ENCODE measurements around the gene FHIP1A. TPM values are rescaled to one million over a fixed set of nuclear protein-coding genes. Genes with fewer than 3 reads are reported as not detected.
A peak's percentile ranks its signal among the peaks of the same experiment; 100 is the strongest.

Gene FHIP1A
- total RNA-seq, 1 experiment from 2014 or later = 14.8 TPM

GRCh38 chr4:151418856-151419255 is 9.9 kb downstream of the FHIP1A start:
- Histone ChIP-seq H3K9me2 (ENCODE audit: insufficient read depth) (no peaks in the 10 kb centered on the region), H4K20me1 (ENCODE audit: insufficient read depth) (no peaks in the 10 kb centered on the region), H3K27me3 (ENCODE audit: insufficient read depth, low read length) (no peaks in the 10 kb centered on the region), H3K9me3 (ENCODE audit: control insufficient read depth in 1 of 2, insufficient read depth in 1 of 2, low read depth in 1 of 2, low read length in 2 of 2) (no peaks in the 10 kb centered on the region), H3K4me1 (ENCODE audit: control insufficient read depth in 1 of 2, insufficient read depth in 2 of 2, low read length in 2 of 2) (peaks cover 16 to 42% of the 10 kb centered on the region in 2 experiments), H2AFZ (ENCODE audit: low read depth, low read length, poor library complexity, severe bottlenecking) (no peak overlapping the region), H3K36me3 (ENCODE audit: control insufficient read depth in 1 of 2, insufficient read depth in 2 of 2, low read length in 2 of 2) (no peaks in the 10 kb centered on the region), H3K4me2 (ENCODE audit: low read length) (peak overlapping the region; percentile 49; the same call in 1 of the 2 replicates), H3K79me2 (ENCODE audit: insufficient read depth, low read length) (peaks cover 3% of the 10 kb centered on the region; the same call in 1 of the 2 replicates), H3K4me3 (replicated peaks in 1 of 2; ENCODE audit: low read depth in 1 of 2, low read length in 2 of 2) (no peak overlapping the region), H3K27ac (ENCODE audit: low read depth, low read length) (no peak overlapping the region), H3K9ac (ENCODE audit: low read length) (no peak overlapping the region)
- BruUV-seq (replicated peaks) = no TSS peak
- TF ChIP-seq ZFX (IDR thresholded peaks at IDR 0.05) (no peak), RAD21 (IDR thresholded peaks at IDR 0.05; ENCODE audit: low read depth) (no peak), YY1 (IDR thresholded peaks at IDR 0.05; ENCODE audit: extremely low read depth, insufficient replicate concordance, low read depth, low read length) (no peak), EZH2phosphoT487 (IDR thresholded peaks at IDR 0.05; ENCODE audit: borderline replicate concordance) (no peak), EZH2 (IDR thresholded peaks at IDR 0.05) (no peak)
- TF ChIP-seq, protein P1, sequence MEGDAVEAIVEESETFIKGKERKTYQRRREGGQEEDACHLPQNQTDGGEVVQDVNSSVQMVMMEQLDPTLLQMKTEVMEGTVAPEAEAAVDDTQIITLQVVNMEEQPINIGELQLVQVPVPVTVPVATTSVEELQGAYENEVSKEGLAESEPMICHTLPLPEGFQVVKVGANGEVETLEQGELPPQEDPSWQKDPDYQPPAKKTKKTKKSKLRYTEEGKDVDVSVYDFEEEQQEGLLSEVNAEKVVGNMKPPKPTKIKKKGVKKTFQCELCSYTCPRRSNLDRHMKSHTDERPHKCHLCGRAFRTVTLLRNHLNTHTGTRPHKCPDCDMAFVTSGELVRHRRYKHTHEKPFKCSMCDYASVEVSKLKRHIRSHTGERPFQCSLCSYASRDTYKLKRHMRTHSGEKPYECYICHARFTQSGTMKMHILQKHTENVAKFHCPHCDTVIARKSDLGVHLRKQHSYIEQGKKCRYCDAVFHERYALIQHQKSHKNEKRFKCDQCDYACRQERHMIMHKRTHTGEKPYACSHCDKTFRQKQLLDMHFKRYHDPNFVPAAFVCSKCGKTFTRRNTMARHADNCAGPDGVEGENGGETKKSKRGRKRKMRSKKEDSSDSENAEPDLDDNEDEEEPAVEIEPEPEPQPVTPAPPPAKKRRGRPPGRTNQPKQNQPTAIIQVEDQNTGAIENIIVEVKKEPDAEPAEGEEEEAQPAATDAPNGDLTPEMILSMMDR (IDR thresholded peaks at IDR 0.05 in 2 of 3, conservative IDR thresholded peaks at IDR 0.05 in 1 of 3; ENCODE audit: borderline replicate concordance in 1 of 3, insufficient read depth in 1 of 3, low read depth in 2 of 3, low read length in 2 of 3) = no peak
- DNase-seq (ENCODE audit: low read depth, low spot score) (no peak), ATAC-seq (no peak)
- intact Hi-C loops (cut with micrococcal nuclease) = no loop called here
- ChIA-PET RAD21 (ENCODE audit: low non-redundant PET in 1 of 2, low total read pairs in 2 of 2, uncharacterized antibody in 2 of 2, unreplicated experiment in 2 of 2) (no interaction called here), POLR2A (no interaction called here), CTCF (no interaction called here)

GRCh38 chr4:151420250-151420807 is 11.4 kb downstream of the FHIP1A start:
- intact Hi-C loops (cut with micrococcal nuclease) = no loop called here
- RAD21 ChIA-PET (ENCODE audit: low non-redundant PET in 1 of 2, low total read pairs in 2 of 2, uncharacterized antibody in 2 of 2, unreplicated experiment in 2 of 2) = no interaction called here
- H3K9ac ChIP-seq (ENCODE audit: low read length) = no peak overlapping the region
- H3K79me2 ChIP-seq (ENCODE audit: insufficient read depth, low read length) = peaks cover 3% of the 10 kb centered on the region; the same call in 1 of the 2 replicates
- no peaks in the 10 kb centered on the region for H3K36me3 ChIP-seq (ENCODE audit: control insufficient read depth in 1 of 2, insufficient read depth in 2 of 2, low read length in 2 of 2)
- H2AFZ ChIP-seq (ENCODE audit: low read depth, low read length, poor library complexity, severe bottlenecking) = no peak overlapping the region
- H3K9me2 ChIP-seq (ENCODE audit: insufficient read depth) = no peaks in the 10 kb centered on the region
- H3K4me3 ChIP-seq (replicated peaks in 1 of 2; ENCODE audit: low read depth in 1 of 2, low read length in 2 of 2) = no peak overlapping the region
- H3K4me2 ChIP-seq (ENCODE audit: low read length) = no peak overlapping the region
- no TSS peak for BruUV-seq (replicated peaks)
- ATAC-seq (no peak), DNase-seq (ENCODE audit: low read depth, low spot score) (no peak)
- H4K20me1 ChIP-seq (ENCODE audit: insufficient read depth) = no peaks in the 10 kb centered on the region
- no peak overlapping the region for H3K27ac ChIP-seq (ENCODE audit: low read depth, low read length)
- H3K4me1 ChIP-seq (ENCODE audit: control insufficient read depth in 1 of 2, insufficient read depth in 2 of 2, low read length in 2 of 2) = peaks cover 16 to 40% of the 10 kb centered on the region in 2 experiments
- H3K9me3 ChIP-seq (ENCODE audit: control insufficient read depth in 1 of 2, insufficient read depth in 1 of 2, low read depth in 1 of 2, low read length in 2 of 2) = no peaks in the 10 kb centered on the region
- no peaks in the 10 kb centered on the region for H3K27me3 ChIP-seq (ENCODE audit: insufficient read depth, low read length)
- POLR2A ChIA-PET = no interaction called here
- CTCF ChIA-PET = no interaction called here
- TF ChIP-seq ZBTB33 (IDR thresholded peaks at IDR 0.05; ENCODE audit: extremely low read depth, insufficient replicate concordance, low read length) (no peak), JUND (IDR thresholded peaks at IDR 0.05) (no peak), EZH2phosphoT487 (IDR thresholded peaks at IDR 0.05; ENCODE audit: borderline replicate concordance) (no peak), CBX3 (IDR thresholded peaks at IDR 0.05; ENCODE audit: low read depth) (no peak), ATF3 (IDR thresholded peaks at IDR 0.05) (no peak), CEBPB (IDR thresholded peaks at IDR 0.05; ENCODE audit: low read depth) (no peak), ZFX (IDR thresholded peaks at IDR 0.05) (no peak), ZNF274 (IDR thresholded peaks at IDR 0.05; ENCODE audit: low read depth, low read length) (no peak), SIN3A (IDR thresholded peaks at IDR 0.05; ENCODE audit: low read depth) (no peak), FOSL1 (IDR thresholded peaks at IDR 0.05; ENCODE audit: low read depth) (no peak), TCF7L2 (IDR thresholded peaks at IDR 0.05; ENCODE audit: borderline replicate concordance, extremely low read depth, insufficient read depth, insufficient read length) (no peak), YY1 (IDR thresholded peaks at IDR 0.05; ENCODE audit: extremely low read depth, insufficient replicate concordance, low read depth, low read length) (no peak), EZH2 (IDR thresholded peaks at IDR 0.05) (no peak)
